AG09309 (cell line): Measurements from ENCODE around the gene GPSM1.

Source experiments
- DNase-seq: peaks from one replicate; pipeline ENCODE4 v3.0.0-alpha.2; 2010; ENCODE audit warnings: low read depth
- H3K4me3 ChIP-seq: 2 replicates; pipeline ENCODE4 v1.5.1; 2011; ENCODE audit warnings: mild to moderate bottlenecking, low read depth, low read length, moderate library complexity; ENCODE audit not compliant: control insufficient read depth
- TF ChIP-seq, protein P1 (sequence below): IDR thresholded peaks from 2 replicates; pipeline ENCODE4 v1.5.1; 2011; ENCODE audit warnings: mild to moderate bottlenecking, low read depth, low read length, inconsistent platforms; ENCODE audit not compliant: insufficient read depth, control insufficient read depth; ENCODE audit errors: missing control alignments

Gene GPSM1

DNA sequence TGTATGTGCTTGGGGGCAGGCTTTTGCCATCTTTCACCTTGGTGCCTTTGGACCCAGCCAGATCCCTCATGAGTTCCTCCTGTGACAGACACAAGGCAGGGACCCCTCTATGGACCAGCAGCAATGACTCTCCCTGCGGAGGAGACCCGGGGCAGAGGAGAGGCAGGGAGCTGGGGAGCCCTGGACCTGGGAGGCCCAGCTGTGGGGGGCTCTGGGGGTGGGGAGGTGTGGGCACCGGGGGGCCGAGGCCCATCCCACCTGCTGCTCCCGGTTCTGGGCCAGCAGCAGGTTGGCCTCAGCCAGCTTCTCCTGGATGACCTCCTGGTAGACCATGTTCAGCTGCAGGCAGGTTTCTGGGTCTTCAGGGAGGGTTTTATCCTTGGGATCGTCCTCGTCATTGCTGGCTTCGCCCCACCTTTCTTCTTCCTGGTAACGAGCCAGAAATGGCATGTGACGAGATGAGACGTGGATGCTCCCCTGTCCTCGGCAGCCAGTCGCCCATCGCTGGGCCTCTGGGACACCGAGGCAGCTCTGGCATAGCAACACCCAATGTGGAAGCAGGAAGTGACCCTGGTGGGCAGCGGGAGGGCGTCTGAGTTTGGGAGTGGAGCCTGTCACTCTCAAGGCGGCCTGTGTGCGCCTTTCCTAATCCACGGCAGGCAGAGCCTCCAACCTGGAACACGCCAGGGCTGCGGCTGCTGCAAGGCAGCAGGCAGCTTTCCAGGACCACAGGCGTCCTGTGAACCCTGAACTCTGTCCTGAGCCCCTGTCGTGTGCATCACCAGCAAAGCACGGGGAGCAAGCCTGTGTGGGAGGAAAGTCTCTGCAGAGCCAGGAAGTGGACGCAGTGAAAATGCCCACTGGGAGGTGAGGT, 68.2 kb downstream of the GPSM1 start:
- H3K4me3 ChIP-seq: no peak overlapping the region
- no peak for DNase-seq

DNA sequence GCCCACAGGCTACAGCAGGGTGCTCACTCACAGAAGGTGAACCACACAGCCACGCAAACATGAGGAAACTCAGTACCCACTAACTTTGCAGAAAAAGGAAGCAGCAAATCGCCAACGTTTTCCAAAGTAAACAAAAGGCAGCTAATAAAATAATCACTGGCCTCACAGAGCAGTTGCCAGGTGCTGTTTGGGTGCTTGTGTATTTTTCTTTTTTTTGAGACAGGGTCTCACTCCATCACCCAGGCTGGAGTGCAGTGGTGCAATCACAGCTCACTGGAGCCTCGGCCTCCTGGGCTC, 68.8 kb downstream of the GPSM1 start:
- TF ChIP-seq, protein P1, sequence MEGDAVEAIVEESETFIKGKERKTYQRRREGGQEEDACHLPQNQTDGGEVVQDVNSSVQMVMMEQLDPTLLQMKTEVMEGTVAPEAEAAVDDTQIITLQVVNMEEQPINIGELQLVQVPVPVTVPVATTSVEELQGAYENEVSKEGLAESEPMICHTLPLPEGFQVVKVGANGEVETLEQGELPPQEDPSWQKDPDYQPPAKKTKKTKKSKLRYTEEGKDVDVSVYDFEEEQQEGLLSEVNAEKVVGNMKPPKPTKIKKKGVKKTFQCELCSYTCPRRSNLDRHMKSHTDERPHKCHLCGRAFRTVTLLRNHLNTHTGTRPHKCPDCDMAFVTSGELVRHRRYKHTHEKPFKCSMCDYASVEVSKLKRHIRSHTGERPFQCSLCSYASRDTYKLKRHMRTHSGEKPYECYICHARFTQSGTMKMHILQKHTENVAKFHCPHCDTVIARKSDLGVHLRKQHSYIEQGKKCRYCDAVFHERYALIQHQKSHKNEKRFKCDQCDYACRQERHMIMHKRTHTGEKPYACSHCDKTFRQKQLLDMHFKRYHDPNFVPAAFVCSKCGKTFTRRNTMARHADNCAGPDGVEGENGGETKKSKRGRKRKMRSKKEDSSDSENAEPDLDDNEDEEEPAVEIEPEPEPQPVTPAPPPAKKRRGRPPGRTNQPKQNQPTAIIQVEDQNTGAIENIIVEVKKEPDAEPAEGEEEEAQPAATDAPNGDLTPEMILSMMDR: no peak
- no peak for DNase-seq
- no peak overlapping the region for H3K4me3 ChIP-seq

More for the DNA sequence above, 68.2 kb downstream of the GPSM1 start:
- TF ChIP-seq, protein P1: no peak

DNA sequence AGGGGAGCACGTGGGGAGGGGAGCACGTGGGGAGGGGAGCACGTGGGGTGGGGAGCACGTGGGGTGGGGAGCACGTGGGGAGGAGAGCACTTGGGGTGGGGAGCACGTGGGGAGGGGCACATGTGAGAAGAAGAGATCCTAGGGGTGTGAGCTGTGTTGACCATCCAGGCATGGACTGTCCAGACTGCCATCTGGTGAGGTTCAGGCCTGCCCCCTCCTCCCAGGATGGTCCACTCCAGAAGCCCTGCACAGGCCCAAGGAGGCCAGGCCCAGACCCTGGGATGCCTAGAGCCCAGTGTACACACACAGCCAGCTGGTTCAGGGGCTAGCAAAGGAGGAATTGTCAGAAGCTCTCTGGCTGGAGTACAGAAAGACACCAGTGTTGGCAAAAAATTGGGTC, 70.3 kb downstream of the GPSM1 start:
- DNase-seq: no peak
- no peak overlapping the region for H3K4me3 ChIP-seq
- TF ChIP-seq, protein P1: no peak

DNA sequence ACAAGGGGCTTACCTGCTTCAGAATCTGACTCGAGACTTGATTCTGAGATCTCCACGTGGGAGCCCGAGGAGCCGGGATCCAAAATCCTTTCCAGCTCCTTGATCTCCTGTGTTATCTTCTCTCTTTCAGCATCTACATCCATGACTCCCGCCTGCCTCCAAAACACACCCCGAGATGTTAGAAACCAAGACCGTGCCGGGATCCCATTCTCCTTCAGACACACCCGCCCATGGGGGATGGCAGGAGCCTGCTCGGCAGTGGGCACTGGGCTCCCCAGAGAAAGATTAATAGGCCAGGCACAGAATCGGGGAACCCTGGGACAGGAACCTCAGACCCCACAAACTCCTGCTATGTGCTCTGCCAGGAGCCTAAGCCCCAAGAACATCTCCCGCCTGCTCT, 70.9 kb downstream of the GPSM1 start:
- H3K4me3 ChIP-seq: no peak overlapping the region
- DNase-seq: no peak
- TF ChIP-seq, protein P1: no peak

DNA sequence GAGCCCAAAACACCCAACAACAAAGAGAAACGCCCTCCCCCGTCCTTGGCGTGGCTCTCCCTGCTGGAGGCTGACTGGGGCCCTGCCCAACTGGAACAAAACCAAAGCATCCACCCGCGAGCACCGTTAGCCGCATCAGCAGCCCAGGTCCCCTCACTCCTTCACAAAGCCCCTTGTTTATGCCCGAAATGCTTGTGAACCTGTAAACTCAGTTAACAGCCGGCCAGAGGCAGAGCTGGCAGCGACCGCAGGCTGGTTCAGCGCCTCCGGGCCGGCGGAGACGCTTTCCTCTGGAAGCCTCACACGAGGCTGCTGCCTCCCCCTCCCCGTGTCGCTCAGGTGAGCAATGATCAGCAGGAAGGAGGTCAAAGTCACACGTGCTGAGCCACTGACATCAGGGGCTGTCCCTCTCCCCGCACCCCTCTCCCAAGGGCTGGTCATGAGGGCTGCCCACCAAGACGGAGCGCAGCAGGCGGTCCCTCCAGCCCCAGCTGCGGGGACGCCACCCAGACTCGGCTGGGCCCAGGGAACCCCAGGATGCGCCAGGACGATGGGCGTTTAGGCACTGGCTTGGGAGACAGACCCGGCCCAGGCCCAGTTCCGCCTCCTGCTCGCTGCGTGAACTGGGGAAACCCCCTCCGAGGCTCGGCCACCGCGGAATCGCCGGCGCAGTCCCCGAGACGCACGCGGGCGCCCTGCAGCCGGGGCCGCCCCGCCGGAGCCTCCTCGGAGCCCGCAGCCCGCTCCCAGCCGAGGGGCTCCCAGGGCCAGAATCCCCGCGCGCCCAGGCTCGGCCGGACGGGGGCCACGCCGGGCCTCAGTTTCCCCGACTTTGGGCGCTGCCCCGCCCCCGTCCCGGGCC, 72.1 kb downstream of the GPSM1 start:
- TF ChIP-seq, protein P1: no peak
- H3K4me3 ChIP-seq: peak overlapping the region; percentile 89
- no peak for DNase-seq

DNA sequence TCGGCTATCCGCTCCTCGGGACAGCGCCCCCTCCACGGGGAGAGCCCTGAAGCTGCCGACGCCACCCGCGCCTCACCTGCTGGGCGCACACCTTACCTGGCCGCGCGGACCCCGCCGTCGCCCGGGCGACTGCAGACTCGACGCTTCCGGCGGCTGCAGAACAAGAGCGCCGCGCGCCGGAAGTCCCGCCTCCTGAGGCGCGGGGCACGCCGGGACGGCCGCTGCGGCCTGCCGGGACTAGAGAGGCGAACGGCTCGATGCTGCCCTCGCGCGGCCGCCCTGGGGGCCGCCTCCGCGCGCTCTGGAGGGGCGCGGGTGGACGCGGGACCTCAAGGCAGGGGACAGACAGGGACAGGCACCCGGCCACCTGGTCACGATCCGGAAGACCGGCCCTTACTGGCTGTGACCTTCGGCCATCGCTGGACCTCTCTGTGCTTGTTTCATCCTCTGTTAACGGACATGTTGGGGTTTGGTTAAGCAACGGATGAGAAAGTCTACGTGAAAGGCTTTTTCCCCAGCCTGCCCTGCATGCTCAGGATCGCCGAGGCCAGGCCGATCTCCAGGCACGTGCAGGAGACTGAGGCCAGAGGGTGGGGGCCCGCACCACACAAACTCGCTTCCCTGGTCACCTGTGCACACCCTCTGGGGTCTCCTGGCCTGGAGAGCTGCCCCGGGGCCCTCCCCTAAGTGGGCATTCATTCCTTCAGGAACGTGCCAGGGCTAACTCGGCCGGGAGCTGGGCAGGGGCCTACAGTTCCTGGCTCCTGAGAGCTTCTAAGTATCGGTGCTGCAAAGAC, 72.9 kb downstream of the GPSM1 start, which contains the start of gene SNAPC4:
Gene SNAPC4, minus strand, starts transcription at position 133 of the 797 bp plus-strand sequence. CDS start 1,742 bp downstream, outside the sequence.
- peak; percentile 11 for DNase-seq
- TF ChIP-seq, protein P1: peak; percentile 55
- peak within 1 kb of the TSS; percentile 89 for H3K4me3 ChIP-seq
